HepG2 (cell line): ENCODE data around the gene CCDC74B. TPM values are rescaled to one million over a fixed set of nuclear protein-coding genes. Genes with fewer than 3 reads are reported as not detected.

Source experiments
- CREB1 ChIP-seq, 2 experiments: fragments of 450-650 bp in 1 of 2; IDR thresholded peaks; 2 replicates each; pipeline ENCODE4 v1.6.1; 2016 to 2017; ENCODE audit warnings: control low read depth in 1 of 2, mild to moderate bottlenecking in 1 of 2, missing compliant biosample characterization in 1 of 2, missing genetic modification characterization in 1 of 2
- EEA1 ChIP-seq: sonication (generic); formaldehyde crosslinking; IDR thresholded peaks from 2 replicates; pipeline ENCODE4 v1.5.1; 2020; ENCODE audit warnings: mild to moderate bottlenecking, missing genetic modification reagents, borderline replicate concordance
- ETV6 ChIP-seq: sonication (generic); formaldehyde crosslinking; conservative IDR thresholded peaks from 2 replicates; pipeline ENCODE4 v1.4.0; 2020; ENCODE audit warnings: missing genetic modification reagents
- HNF1B ChIP-seq: sonication (generic); formaldehyde crosslinking; IDR thresholded peaks from 2 replicates; pipeline ENCODE4 v1.5.1; 2020; ENCODE audit warnings: mild to moderate bottlenecking, moderate library complexity, missing genetic modification reagents
- KAT8 ChIP-seq: IDR thresholded peaks from 2 replicates; pipeline ENCODE4 v1.6.1; 2016; ENCODE audit warnings: missing genetic modification reagents, missing compliant biosample characterization
- KDM5A ChIP-seq: fragments of 200-600 bp; sonication (generic); IDR thresholded peaks from 2 replicates; pipeline ENCODE4 v1.7.0; 2018; ENCODE audit warnings: antibody characterized with exemption, mild to moderate bottlenecking, low read length, borderline replicate concordance
- MXD3 ChIP-seq: IDR thresholded peaks from 2 replicates; pipeline ENCODE4 v1.6.1; 2016; ENCODE audit warnings: mild to moderate bottlenecking, missing biosample characterization, missing genetic modification reagents
- NR2F1 ChIP-seq, 2 experiments: fragments of 450-650 bp in 1 of 2; formaldehyde crosslinking in 1 of 2; IDR thresholded peaks; 2 replicates each; pipeline versions ENCODE4 v1.5.0 to v1.6.1; 2016 to 2020; ENCODE audit warnings: mild to moderate bottlenecking in 1 of 2, missing compliant biosample characterization in 1 of 2, missing genetic modification reagents in 1 of 2, moderate library complexity in 1 of 2
- REXO4 ChIP-seq: sonication (generic); formaldehyde crosslinking; IDR thresholded peaks from 2 replicates; pipeline ENCODE4 v1.8.0; 2022; ENCODE audit warnings: missing genetic modification reagents, mild to moderate bottlenecking, borderline replicate concordance
- TCF7L2 ChIP-seq: IDR thresholded peaks from 2 replicates; pipeline ENCODE4 v1.6.1; 2011; ENCODE audit warnings: mild to moderate bottlenecking, low read depth, low read length, moderate library complexity
- ZHX2 ChIP-seq, 2 experiments: sonication (generic) in 1 of 2; formaldehyde crosslinking in 1 of 2; IDR thresholded peaks; 2 replicates each; pipeline versions ENCODE4 v1.6.1 to v1.9.0; 2014 to 2022; ENCODE audit warnings: antibody characterized with exemption in 1 of 2, borderline replicate concordance in 1 of 2, inconsistent platforms in 1 of 2, low read depth in 1 of 2, missing genetic modification reagents in 1 of 2
- ZNF143 ChIP-seq: sonication (generic); formaldehyde crosslinking; IDR thresholded peaks from 2 replicates; pipeline ENCODE4 v1.4.0; 2020; ENCODE audit warnings: missing genetic modification reagents
- ZNF430 ChIP-seq: sonication (generic); formaldehyde crosslinking; IDR thresholded peaks from 2 replicates; pipeline ENCODE4 v1.9.0; 2021; ENCODE audit warnings: mild to moderate bottlenecking, missing genetic modification reagents
- ZNF766 ChIP-seq: sonication (generic); formaldehyde crosslinking; IDR thresholded peaks from 2 replicates; pipeline ENCODE4 v1.5.0; 2020; ENCODE audit warnings: missing genetic modification reagents, borderline replicate concordance
- ZSCAN31 ChIP-seq: sonication (generic); formaldehyde crosslinking; IDR thresholded peaks from 2 replicates; pipeline ENCODE4 v1.5.0; 2020; ENCODE audit warnings: low read depth, mild to moderate bottlenecking, missing genetic modification reagents
- polyA plus RNA-seq, 8 experiments: library from polyadenylated mRNA; depleted of rRNA in 3 of 8; stranded (reverse) in 7 of 8; unstranded in 1 of 8; fragments of >200 nt; fragmentation: Illumina TruSeq in 4 of 8; extraction: Trizol in 4 of 8; gene quantifications; 2 replicates each; pipeline versions ENCODE4 v1.2.1 to v1.2.3, GENCODE V29; 2011 to 2016; ENCODE audit warnings: low read depth in 4 of 8, missing spikeins in 1 of 8, mixed read lengths in 1 of 8; ENCODE audit not compliant: insufficient read depth in 1 of 8
- total RNA-seq, 5 experiments: library from RNA; depleted of rRNA; stranded (reverse); fragments of >200 nt; fragmentation: Illumina TruSeq; extraction: Trizol; gene quantifications; 2 replicates each; pipeline ENCODE4 v1.2.3, GENCODE V29; 2016; ENCODE audit warnings: low read depth in 1 of 5
- TF ChIP-seq, protein P1 (sequence below): sonication (generic); formaldehyde crosslinking; IDR thresholded peaks from 2 replicates; pipeline ENCODE4 v1.4.0; 2020; ENCODE audit warnings: low read depth, missing genetic modification reagents

Gene CCDC74B
- total and polyA plus RNA-seq, 2 of the 13 experiments (the other 11 are each of a cell fraction or from before 2014, with no cell fraction given), result 0.07 to 0.11 TPM

GRCh38 chr2:130181325-130181879 lies 36.5 kb upstream of the CCDC74B start, which contains the start of gene SMPD4 (continued):
- TF ChIP-seq, protein P1, sequence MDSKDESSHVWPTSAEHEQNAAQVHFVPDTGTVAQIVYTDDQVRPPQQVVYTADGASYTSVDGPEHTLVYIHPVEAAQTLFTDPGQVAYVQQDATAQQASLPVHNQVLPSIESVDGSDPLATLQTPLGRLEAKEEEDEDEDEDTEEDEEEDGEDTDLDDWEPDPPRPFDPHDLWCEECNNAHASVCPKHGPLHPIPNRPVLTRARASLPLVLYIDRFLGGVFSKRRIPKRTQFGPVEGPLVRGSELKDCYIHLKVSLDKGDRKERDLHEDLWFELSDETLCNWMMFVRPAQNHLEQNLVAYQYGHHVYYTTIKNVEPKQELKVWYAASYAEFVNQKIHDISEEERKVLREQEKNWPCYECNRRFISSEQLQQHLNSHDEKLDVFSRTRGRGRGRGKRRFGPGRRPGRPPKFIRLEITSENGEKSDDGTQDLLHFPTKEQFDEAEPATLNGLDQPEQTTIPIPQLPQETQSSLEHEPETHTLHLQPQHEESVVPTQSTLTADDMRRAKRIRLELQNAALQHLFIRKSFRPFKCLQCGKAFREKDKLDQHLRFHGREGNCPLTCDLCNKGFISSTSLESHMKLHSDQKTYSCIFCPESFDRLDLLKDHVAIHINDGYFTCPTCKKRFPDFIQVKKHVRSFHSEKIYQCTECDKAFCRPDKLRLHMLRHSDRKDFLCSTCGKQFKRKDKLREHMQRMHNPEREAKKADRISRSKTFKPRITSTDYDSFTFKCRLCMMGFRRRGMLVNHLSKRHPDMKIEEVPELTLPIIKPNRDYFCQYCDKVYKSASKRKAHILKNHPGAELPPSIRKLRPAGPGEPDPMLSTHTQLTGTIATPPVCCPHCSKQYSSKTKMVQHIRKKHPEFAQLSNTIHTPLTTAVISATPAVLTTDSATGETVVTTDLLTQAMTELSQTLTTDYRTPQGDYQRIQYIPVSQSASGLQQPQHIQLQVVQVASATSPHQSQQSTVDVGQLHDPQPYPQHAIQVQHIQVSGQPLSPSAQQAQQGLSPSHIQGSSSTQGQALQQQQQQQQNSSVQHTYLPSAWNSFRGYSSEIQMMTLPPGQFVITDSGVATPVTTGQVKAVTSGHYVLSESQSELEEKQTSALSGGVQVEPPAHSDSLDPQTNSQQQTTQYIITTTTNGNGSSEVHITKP (CRISPR knock-in tag), result peak; percentile 68
- peak; percentile 93 for TF ChIP-seq CREB1 (IDR thresholded peaks at IDR 0.05)
- peak; percentile 99 for TF ChIP-seq CREB1 (CRISPR knock-in tag; IDR thresholded peaks at IDR 0.05)
- peak; percentile 62 for TF ChIP-seq ZNF143 (CRISPR knock-in tag)
- TF ChIP-seq ZSCAN31 (CRISPR knock-in tag), result peak; percentile 91
- TF ChIP-seq KDM5A, result peak; percentile 98
- TF ChIP-seq REXO4, result no peak
- TF ChIP-seq NR2F1 (CRISPR knock-in tag; IDR thresholded peaks at IDR 0.05), result no peak
- TF ChIP-seq ZNF430 (CRISPR knock-in tag), result 0 out of 2 replicates have a peak, but pooled peaks have one; percentile 33
- TF ChIP-seq MXD3, result no peak; the same call in none of the 2 replicates
- TF ChIP-seq TCF7L2, result no peak
- TF ChIP-seq ZHX2 (IDR thresholded peaks at IDR 0.05; ENCODE audit: low read depth), result peak; percentile 95
- no peak for TF ChIP-seq ZHX2 (CRISPR knock-in tag; IDR thresholded peaks at IDR 0.05; ENCODE audit: borderline replicate concordance)
- TF ChIP-seq HNF1B, result 0 out of 2 replicates have a peak, but pooled peaks have one; percentile 75
- TF ChIP-seq ETV6 (CRISPR knock-in tag), result no peak
- TF ChIP-seq KAT8 (CRISPR knock-in tag), result peak; percentile 98
- TF ChIP-seq EEA1 (CRISPR knock-in tag), result 0 out of 2 replicates have a peak, but pooled peaks have one; percentile 57
- TF ChIP-seq ZNF766 (CRISPR knock-in tag), result 0 out of 2 replicates have a peak, but pooled peaks have one; percentile 32
